GM12878 (cell line): ENCODE results near the gene WDR74. TPM values are rescaled to one million over a fixed set of nuclear protein-coding genes. Genes with fewer than 3 reads are reported as not detected.
A peak's percentile ranks its signal among the peaks of the same experiment; 100 is the strongest.

Experiments
- ATAC-seq: fragments of 200-7000 bp; cut with Tn5 transposase; 3 replicates; pipeline ENCODE4 v1.9.1; 2020; ENCODE audit warnings: mild to moderate bottlenecking, moderate library complexity
- BruUV-seq: library from RNA; stranded (reverse); fragments of 400-500 nt; replicated peaks from 2 replicates; lab custom pipeline; 2021; lab: Mats Ljungman, UMichigan
- CTCF ChIA-PET: fragments of 300-600 bp; sonication (Branson Sonifier 250); formaldehyde crosslinking; extraction: SDS; loops from one replicate; lab custom pipeline; 2021; ENCODE audit warnings: inconsistent platforms; lab: Yijun Ruan, JAX
- POLR2A ChIA-PET: fragments of 350-600 bp; formaldehyde crosslinking; extraction: SDS; loops from one replicate; lab custom pipeline; 2021; ENCODE audit warnings: inconsistent platforms; lab: Charles Lee
- RAD21 ChIA-PET: fragments of 300-600 bp; sonication (Branson Sonifier 250); formaldehyde crosslinking; loops from one replicate; lab custom pipeline; 2023; ENCODE audit warnings: antibody characterized with exemption; ENCODE audit not compliant: unreplicated experiment; lab: Charles Lee
- SMC1A ChIA-PET: fragments of 300-600 bp; sonication (Branson Sonifier 250); formaldehyde crosslinking; loops from one replicate; lab custom pipeline; 2023; ENCODE audit not compliant: unreplicated experiment, uncharacterized antibody; lab: Charles Lee
- DNase-seq: peaks from one replicate; pipeline ENCODE4 v3.0.0-alpha.2; 2011; ENCODE audit warnings: low read depth, low spot score
- FAIRE-seq: peaks from 3 replicates; lab custom pipeline; 2011; peaks lifted over from hg19 to GRCh38; lab: Jason Lieb, UNC
- H2AFZ ChIP-seq: 2 replicates; pipeline ENCODE4 v1.6.0; 2011; ENCODE audit warnings: low read depth, low read length, control low read depth; ENCODE audit not compliant: control insufficient read depth
- H3K27ac ChIP-seq: 2 replicates; pipeline ENCODE4 v1.5.1; 2011; ENCODE audit warnings: control low read depth; ENCODE audit not compliant: control insufficient read depth, insufficient read depth
- H3K27me3 ChIP-seq, 2 experiments: replicated peaks in 1 of 2; 2 replicates each; pipeline versions ENCODE4 v1.6.0 to v1.6.1; 2011; ENCODE audit warnings: low read length in 1 of 2; ENCODE audit not compliant: control insufficient read depth in 2 of 2, insufficient read depth in 2 of 2
- H3K36me3 ChIP-seq, 2 experiments: 2 replicates each; pipeline ENCODE4 v1.5.1; 2011; ENCODE audit warnings: low read length in 1 of 2; ENCODE audit not compliant: control insufficient read depth in 2 of 2, insufficient read depth in 2 of 2
- H3K4me1 ChIP-seq: 2 replicates; pipeline ENCODE4 v1.6.1; 2011; ENCODE audit warnings: mild to moderate bottlenecking, low read length, moderate library complexity, mixed read lengths; ENCODE audit not compliant: control insufficient read depth, insufficient read depth
- H3K4me2 ChIP-seq: 2 replicates; pipeline ENCODE4 v1.6.0; 2011; ENCODE audit warnings: control low read depth; ENCODE audit not compliant: control insufficient read depth, insufficient read depth
- H3K4me3 ChIP-seq: fragments of 200-600 bp; sonication (generic); 2 replicates; pipeline ENCODE4 v1.5.1; 2016
- H3K79me2 ChIP-seq: 2 replicates; pipeline ENCODE4 v1.6.0; 2011; ENCODE audit warnings: low read length; ENCODE audit not compliant: control insufficient read depth, insufficient read depth
- H3K9ac ChIP-seq: 2 replicates; pipeline ENCODE4 v1.8.0; 2011; ENCODE audit warnings: low read length, control low read depth, mixed read lengths; ENCODE audit not compliant: control insufficient read depth, insufficient read depth
- H3K9me3 ChIP-seq: replicated peaks from 3 replicates; pipeline ENCODE4 v1.5.1; 2011; ENCODE audit warnings: mild to moderate bottlenecking, low read length; ENCODE audit not compliant: control insufficient read depth, insufficient read depth
- H4K20me1 ChIP-seq: 2 replicates; pipeline ENCODE4 v1.6.0; 2011; ENCODE audit not compliant: control insufficient read depth, insufficient read depth
- ATF7 ChIP-seq: fragments of 450-650 bp; IDR thresholded peaks from 2 replicates; pipeline ENCODE4 v1.6.1; 2016; ENCODE audit warnings: low read depth, mild to moderate bottlenecking
- BCL11A ChIP-seq: IDR thresholded peaks from 2 replicates; pipeline ENCODE4 v1.6.1; 2011; ENCODE audit warnings: low read depth, low read length
- CHD2 ChIP-seq: IDR thresholded peaks from 2 replicates; pipeline ENCODE4 v1.6.1; 2011; ENCODE audit warnings: low read depth, low read length, improper control_type of control experiment, borderline replicate concordance
- CREB1 ChIP-seq: IDR thresholded peaks from 2 replicates; pipeline ENCODE4 v1.6.1; 2012; ENCODE audit warnings: low read depth, mild to moderate bottlenecking, inconsistent platforms
- ETV6 ChIP-seq, 2 experiments: fragments of 450-650 bp in 1 of 2; IDR thresholded peaks in 1 of 2; conservative IDR thresholded peaks in 1 of 2; 2 replicates each; pipeline ENCODE4 v1.6.1; 2014; ENCODE audit warnings: antibody characterized with exemption in 1 of 2, borderline replicate concordance in 1 of 2, low read depth in 1 of 2, mild to moderate bottlenecking in 1 of 2, moderate library complexity in 1 of 2
- EZH2 ChIP-seq: IDR thresholded peaks from 2 replicates; pipeline ENCODE4 v1.6.1; 2012; ENCODE audit warnings: low read depth, mild to moderate bottlenecking, control low read depth, inconsistent platforms, low read length, borderline replicate concordance; ENCODE audit not compliant: control insufficient read depth
- MEF2A ChIP-seq: IDR thresholded peaks from 2 replicates; pipeline ENCODE4 v1.6.1; 2011; ENCODE audit warnings: low read depth, mild to moderate bottlenecking, low read length, moderate library complexity; ENCODE audit not compliant: insufficient read depth
- MYB ChIP-seq: fragments of 150-350 bp; IDR thresholded peaks from 2 replicates; pipeline ENCODE4 v1.6.1; 2014; ENCODE audit warnings: mild to moderate bottlenecking, low read depth, low read length, borderline replicate concordance
- RAD21 ChIP-seq: IDR thresholded peaks from 2 replicates; pipeline ENCODE4 v1.6.1; 2011; ENCODE audit warnings: mild to moderate bottlenecking, low read depth, low read length, moderate library complexity; ENCODE audit not compliant: insufficient read depth
- RAD51 ChIP-seq: fragments of 450-650 bp; IDR thresholded peaks from 2 replicates; pipeline ENCODE4 v1.6.1; 2016; ENCODE audit warnings: moderate library complexity, mild to moderate bottlenecking, inconsistent platforms
- RBBP5 ChIP-seq: fragments of 200-600 bp; sonication (generic); conservative IDR thresholded peaks from 2 replicates; pipeline ENCODE4 v1.6.1; 2016
- RCOR1 ChIP-seq: conservative IDR thresholded peaks from 2 replicates; pipeline ENCODE4 v1.6.1; 2012; ENCODE audit warnings: low read depth, low read length, improper control_type of control experiment
- SMAD5 ChIP-seq: IDR thresholded peaks from 2 replicates; pipeline ENCODE4 v1.6.1; 2016; ENCODE audit warnings: antibody characterized with exemption, low read depth
- SP1 ChIP-seq: IDR thresholded peaks from one replicate; pipeline ENCODE4 v1.6.1; 2011; ENCODE audit warnings: low read depth, low read length
- WGBS: methylation state at CpG from one replicate; pipeline ENCODE4 v1.1.6; 2016; ENCODE audit warnings: low lambda C conversion rate; ENCODE audit not compliant: insufficient replicate concordance, insufficient coverage; ENCODE audit errors: missing lambda C conversion rate; 5-methylcytosine and 5-hydroxymethylcytosine counted together
- in situ Hi-C: fragments of 300-500 bp; cut with MboI; formaldehyde crosslinking; loops from 9 replicates; pipeline ENCODE4 v1.14.3; 2018; ENCODE audit warnings: mixed read lengths
- intact Hi-C: fragments of 100-400 bp; cut with micrococcal nuclease; formaldehyde crosslinking; loops from one replicate; pipeline ENCODE4 v1.14.2; 2022; ENCODE audit not compliant: unreplicated experiment
- polyA plus RNA-seq, 11 experiments: library from polyadenylated mRNA; depleted of rRNA in 4 of 11; unstranded in 6 of 11; stranded (reverse) in 5 of 11; fragments of >200 nt; fragmentation: Nextera tagmentation in 4 of 11; fragmentation: Illumina TruSeq in 1 of 11; extraction: Ambion mirVana in 4 of 11; extraction: Trizol in 1 of 11; gene quantifications; 1 replicate in 1 of 11; 2 replicates in 10 of 11; pipeline versions ENCODE4 v1.2.1 to v1.2.3, GENCODE V29; 2011 to 2016; ENCODE audit warnings: inconsistent platforms in 2 of 11, missing spikeins in 2 of 11, low read depth in 1 of 11
- total RNA-seq, 4 experiments: library from RNA; depleted of rRNA in 3 of 4; stranded (reverse); fragments of >200 nt in 3 of 4; fragmentation: Illumina TruSeq in 1 of 4; extraction: Trizol in 1 of 4; gene quantifications; 2 replicates each; pipeline versions ENCODE4 v1.2.1 to v1.2.3, GENCODE V29; 2013 to 2021
- TF ChIP-seq, protein P1 (sequence below): fragments of 450-650 bp; formaldehyde crosslinking; IDR thresholded peaks from 2 replicates; pipeline ENCODE4 v1.4.0; 2020; ENCODE audit warnings: mild to moderate bottlenecking, moderate library complexity
- TF ChIP-seq, protein P2 (sequence below): fragments of 450-650 bp; formaldehyde crosslinking; IDR thresholded peaks from 2 replicates; pipeline ENCODE4 v1.4.0; 2022; ENCODE audit warnings: mild to moderate bottlenecking, moderate library complexity

The WDR74 gene
- total and polyA plus RNA-seq, 10 of the 15 experiments (the other 5 are each of a cell fraction or from before 2014, with no cell fraction given), result 18.2 to 103 (median 60.7) TPM

DNA sequence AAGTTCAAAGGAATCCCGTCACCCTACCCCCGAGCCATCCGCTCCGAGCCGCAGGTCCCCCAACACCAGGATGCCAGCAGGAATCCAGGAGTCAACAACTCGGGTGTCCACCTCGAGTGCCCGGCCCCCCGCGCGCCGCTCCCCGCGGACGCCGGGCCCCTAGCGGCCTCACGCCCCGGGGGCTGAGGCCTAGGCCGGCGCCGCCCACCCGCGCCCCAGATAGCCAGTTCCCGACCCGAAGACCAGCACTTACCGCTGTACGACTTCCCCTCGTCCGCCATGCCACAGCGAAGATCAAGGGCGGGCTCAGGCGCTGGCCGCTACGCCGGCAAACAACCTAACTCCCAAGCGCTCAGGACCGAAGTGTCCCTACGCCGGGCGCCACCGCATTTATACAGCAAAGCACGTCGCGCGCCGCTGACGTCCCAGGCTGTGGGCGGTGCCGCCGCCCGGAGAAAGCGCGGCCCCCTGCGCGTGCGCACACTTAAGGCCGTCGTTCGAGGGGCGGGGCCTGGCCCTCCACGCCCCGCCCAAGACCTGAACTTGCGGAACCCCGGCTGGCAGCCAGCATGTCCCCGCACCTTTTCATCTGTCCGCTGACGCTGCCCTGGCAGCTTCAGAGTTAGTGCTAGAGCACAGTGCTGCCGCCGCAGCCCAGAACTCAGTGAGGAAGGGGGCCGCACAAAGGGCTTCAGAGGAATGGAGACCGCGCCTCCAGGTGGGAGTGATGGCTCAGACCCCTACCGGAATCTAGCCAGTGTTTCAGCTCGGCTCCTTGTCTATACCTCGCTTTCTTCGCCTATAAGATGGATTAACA, 34.1 kb downstream of the WDR74 start, which contains the start of gene NXF1:
Gene NXF1 (minus strand): TSS at position 365 of the 817 bp plus-strand sequence. CDS start 84 bp downstream, at position 281.
- peaks cover 8 to 22% of the 10 kb centered on the region in 2 experiments for H3K36me3 ChIP-seq
- intact Hi-C loops (loop anchor here (1.0 to 2.0 kb wide), 2 partner anchors 18 to 78 kb away; partner anchors contain the start of genes HNRNPUL2 and TMEM179B), in situ Hi-C loops (no loop called here)
- no peaks in the 10 kb centered on the region for H4K20me1 ChIP-seq
- H3K9ac ChIP-seq, result peak within 1 kb of the TSS; percentile 95
- peak; percentile 74 for FAIRE-seq
- H3K79me2 ChIP-seq, result peaks cover 25% of the 10 kb centered on the region
- ChIA-PET CTCF (interaction anchor here (0.9 to 1.9 kb wide), 7 partner anchors 11 to 124 kb away, joined by 3 to 15 read pairs (median 3); no protein-coding TSS in a partner anchor), SMC1A (interaction anchor here (0.8 to 2.1 kb wide), 9 partner anchors 11 to 77 kb away, joined by 3 to 10 read pairs (median 4); partner anchors contain the start of gene STX5), POLR2A (interaction anchor here (0.6 to 2.2 kb wide), 22 partner anchors 9 to 140 kb away, joined by 3 to 17 read pairs (median 5); partner anchors contain the start of genes C11orf98, CSKMT, HNRNPUL2 and STX5), RAD21 (interaction anchor here (0.9 to 2.0 kb wide), 8 partner anchors 18 to 76 kb away, joined by 3 to 9 read pairs (median 4); partner anchors contain the start of genes POLR2G, STX5, TEX54 and TMEM179B)
- H3K27me3 ChIP-seq, result no peaks in the 10 kb centered on the region
- peak within 1 kb of the TSS; percentile 91 for H3K4me2 ChIP-seq
- ATAC-seq, result peak; percentile 89
- no peaks in the 10 kb centered on the region for H3K9me3 ChIP-seq
- H3K4me1 ChIP-seq, result peaks cover 16% of the 10 kb centered on the region
- 1% methylated on average over 77 of the region's 77 CpGs for WGBS
- no TSS peak for BruUV-seq
- peak within 1 kb of the TSS; percentile 86 for H3K27ac ChIP-seq
- DNase-seq, result peak; percentile 80
- H2AFZ ChIP-seq, result peak within 1 kb of the TSS; percentile 94
- peak within 1 kb of the TSS; percentile 85 for H3K4me3 ChIP-seq
- TF ChIP-seq SMAD5 (peak; percentile 99), ATF7 (no peak), RBBP5 (no peak), ETV6 (conservative IDR thresholded peaks at IDR 0.05 in 1 of 2, IDR thresholded peaks at IDR 0.05 in 1 of 2; ENCODE audit: borderline replicate concordance in 1 of 2, low read depth in 1 of 2) (no peak), MEF2A (peak; percentile 55; the same call in 1 of the 2 replicates), MYB (no peak), CHD2 (peak; percentile 40; the same call in 1 of the 2 replicates), CREB1 (peak; percentile 98), RAD51 (no peak), SP1 (peak; percentile 85), RCOR1 (peak; percentile 60; the same call in 1 of the 2 replicates), EZH2 (no peak), BCL11A (peak; percentile 30; the same call in 1 of the 2 replicates), RAD21 (no peak)
- TF ChIP-seq, protein P1, sequence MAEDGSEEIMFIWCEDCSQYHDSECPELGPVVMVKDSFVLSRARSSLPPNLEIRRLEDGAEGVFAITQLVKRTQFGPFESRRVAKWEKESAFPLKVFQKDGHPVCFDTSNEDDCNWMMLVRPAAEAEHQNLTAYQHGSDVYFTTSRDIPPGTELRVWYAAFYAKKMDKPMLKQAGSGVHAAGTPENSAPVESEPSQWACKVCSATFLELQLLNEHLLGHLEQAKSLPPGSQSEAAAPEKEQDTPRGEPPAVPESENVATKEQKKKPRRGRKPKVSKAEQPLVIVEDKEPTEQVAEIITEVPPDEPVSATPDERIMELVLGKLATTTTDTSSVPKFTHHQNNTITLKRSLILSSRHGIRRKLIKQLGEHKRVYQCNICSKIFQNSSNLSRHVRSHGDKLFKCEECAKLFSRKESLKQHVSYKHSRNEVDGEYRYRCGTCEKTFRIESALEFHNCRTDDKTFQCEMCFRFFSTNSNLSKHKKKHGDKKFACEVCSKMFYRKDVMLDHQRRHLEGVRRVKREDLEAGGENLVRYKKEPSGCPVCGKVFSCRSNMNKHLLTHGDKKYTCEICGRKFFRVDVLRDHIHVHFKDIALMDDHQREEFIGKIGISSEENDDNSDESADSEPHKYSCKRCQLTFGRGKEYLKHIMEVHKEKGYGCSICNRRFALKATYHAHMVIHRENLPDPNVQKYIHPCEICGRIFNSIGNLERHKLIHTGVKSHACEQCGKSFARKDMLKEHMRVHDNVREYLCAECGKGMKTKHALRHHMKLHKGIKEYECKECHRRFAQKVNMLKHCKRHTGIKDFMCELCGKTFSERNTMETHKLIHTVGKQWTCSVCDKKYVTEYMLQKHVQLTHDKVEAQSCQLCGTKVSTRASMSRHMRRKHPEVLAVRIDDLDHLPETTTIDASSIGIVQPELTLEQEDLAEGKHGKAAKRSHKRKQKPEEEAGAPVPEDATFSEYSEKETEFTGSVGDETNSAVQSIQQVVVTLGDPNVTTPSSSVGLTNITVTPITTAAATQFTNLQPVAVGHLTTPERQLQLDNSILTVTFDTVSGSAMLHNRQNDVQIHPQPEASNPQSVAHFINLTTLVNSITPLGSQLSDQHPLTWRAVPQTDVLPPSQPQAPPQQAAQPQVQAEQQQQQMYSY (CRISPR knock-in tag), result no peak
- TF ChIP-seq, protein P2, sequence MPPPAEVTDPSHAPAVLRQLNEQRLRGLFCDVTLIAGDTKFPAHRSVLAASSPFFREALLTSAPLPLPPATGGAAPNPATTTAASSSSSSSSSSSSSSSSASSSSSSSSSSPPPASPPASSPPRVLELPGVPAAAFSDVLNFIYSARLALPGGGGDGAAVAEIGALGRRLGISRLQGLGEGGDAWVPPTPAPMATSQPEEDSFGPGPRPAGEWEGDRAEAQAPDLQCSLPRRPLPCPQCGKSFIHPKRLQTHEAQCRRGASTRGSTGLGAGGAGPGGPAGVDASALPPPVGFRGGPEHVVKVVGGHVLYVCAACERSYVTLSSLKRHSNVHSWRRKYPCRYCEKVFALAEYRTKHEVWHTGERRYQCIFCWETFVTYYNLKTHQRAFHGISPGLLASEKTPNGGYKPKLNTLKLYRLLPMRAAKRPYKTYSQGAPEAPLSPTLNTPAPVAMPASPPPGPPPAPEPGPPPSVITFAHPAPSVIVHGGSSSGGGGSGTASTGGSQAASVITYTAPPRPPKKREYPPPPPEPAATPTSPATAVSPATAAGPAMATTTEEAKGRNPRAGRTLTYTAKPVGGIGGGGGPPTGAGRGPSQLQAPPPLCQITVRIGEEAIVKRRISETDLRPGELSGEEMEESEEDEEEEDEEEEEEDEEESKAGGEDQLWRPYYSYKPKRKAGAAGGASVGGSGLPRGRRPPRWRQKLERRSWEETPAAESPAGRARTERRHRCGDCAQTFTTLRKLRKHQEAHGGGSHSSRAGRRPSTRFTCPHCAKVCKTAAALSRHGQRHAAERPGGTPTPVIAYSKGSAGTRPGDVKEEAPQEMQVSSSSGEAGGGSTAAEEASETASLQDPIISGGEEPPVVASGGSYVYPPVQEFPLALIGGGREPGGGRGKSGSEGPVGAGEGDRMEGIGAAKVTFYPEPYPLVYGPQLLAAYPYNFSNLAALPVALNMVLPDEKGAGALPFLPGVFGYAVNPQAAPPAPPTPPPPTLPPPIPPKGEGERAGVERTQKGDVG, result no peak
